NB4 (cell line): Measurements from ENCODE around the gene TALDO1.

Experiments
- DNase-seq: peaks from one replicate; pipeline ENCODE4 v3.0.0; 2010; ENCODE audit warnings: low read depth
- H3K4me3 ChIP-seq: one replicate; pipeline ENCODE4 v1.5.1; 2011; ENCODE audit warnings: mild to moderate bottlenecking, low read depth, low read length, moderate library complexity
- CTCF ChIP-seq: IDR thresholded peaks from one replicate; pipeline ENCODE4 v1.5.1; 2012; ENCODE audit warnings: low read depth, low read length
- MAX ChIP-seq: IDR thresholded peaks from 2 replicates; pipeline ENCODE4 v1.6.1; 2011; ENCODE audit warnings: low read depth, low read length
- MYC ChIP-seq: IDR thresholded peaks from 2 replicates; pipeline ENCODE4 v1.6.1; 2011; ENCODE audit warnings: low read depth, low read length
- POLR2A ChIP-seq: IDR thresholded peaks from 2 replicates; pipeline ENCODE4 v1.6.1; 2011; ENCODE audit warnings: mild to moderate bottlenecking; ENCODE audit not compliant: insufficient read length; ENCODE audit errors: extremely low read depth

Gene TALDO1

DNA sequence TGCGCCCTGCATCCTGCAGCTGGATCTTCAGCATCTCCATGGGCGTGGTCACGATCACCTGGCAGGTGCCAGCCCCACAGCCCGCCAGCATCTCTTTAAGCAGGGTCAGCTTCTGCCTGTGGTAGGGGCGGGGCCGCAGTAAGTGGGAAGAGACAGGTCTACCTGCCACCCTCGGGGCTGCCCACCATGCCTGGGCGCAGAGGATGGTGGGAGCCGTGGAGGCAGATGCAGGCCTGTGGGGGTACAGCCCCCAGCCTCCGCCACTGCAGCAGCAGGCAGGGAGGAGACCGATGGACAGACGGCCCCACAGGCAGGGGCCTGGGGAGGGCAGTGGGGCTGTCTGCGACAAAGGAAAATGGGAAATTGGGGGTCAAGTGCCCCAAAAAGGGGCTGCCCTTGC is 45.6 kb downstream of the TALDO1 start:
- TF ChIP-seq POLR2A (no peak), MYC (no peak), CTCF (no peak), MAX (no peak)

GRCh38 chr11:793556-793955 is 46.3 kb downstream of the TALDO1 start:
- DNase-seq, result no peak
- no peak overlapping the region for H3K4me3 ChIP-seq
- no peak for TF ChIP-seq MYC
- TF ChIP-seq POLR2A, result no peak
- TF ChIP-seq CTCF, result no peak
- no peak for TF ChIP-seq MAX

More for the DNA sequence above, 45.6 kb downstream of the TALDO1 start:
- DNase-seq, result no peak
- H3K4me3 ChIP-seq, result no peak overlapping the region

DNA sequence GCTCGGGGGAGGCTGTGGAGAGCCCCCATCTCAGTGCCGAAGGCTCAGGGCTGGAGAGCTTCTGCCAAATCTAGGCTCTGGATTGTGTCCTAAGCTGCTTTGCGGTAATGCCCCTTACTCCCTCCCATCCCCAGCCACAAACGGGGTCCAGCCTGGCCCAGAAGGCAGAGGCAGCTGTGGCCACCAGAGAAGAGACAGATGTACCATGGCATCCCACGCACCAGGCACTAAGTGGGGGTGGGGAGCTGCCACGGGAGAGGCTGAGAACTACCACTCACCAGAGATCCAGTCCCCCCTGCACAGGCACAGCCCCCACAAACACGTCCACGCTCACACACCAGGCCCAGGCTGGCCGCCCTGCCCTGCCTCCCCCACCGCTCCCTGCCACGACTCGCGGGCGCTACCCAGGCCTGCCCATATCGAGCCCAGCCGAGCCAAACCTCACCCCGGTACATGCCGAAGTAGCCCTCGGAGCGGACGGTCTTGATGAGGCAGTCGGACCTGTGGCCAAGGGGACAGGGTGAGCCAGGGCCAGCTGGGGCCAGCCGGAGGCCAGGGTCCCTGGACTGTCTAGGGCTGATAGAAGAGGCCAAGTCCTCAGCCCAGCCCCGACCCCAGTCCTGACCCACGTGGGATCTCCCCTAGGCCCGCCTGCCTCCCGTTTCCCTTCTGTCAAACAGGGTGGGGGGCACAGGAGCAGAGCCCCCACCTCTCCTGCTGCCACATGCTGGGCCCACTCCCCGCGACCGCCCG is 46.9 kb downstream of the TALDO1 start:
- TF ChIP-seq POLR2A, result no peak
- no peak for TF ChIP-seq MAX
- TF ChIP-seq MYC, result no peak
- TF ChIP-seq CTCF, result no peak
- DNase-seq, result no peak
- no peak overlapping the region for H3K4me3 ChIP-seq

DNA sequence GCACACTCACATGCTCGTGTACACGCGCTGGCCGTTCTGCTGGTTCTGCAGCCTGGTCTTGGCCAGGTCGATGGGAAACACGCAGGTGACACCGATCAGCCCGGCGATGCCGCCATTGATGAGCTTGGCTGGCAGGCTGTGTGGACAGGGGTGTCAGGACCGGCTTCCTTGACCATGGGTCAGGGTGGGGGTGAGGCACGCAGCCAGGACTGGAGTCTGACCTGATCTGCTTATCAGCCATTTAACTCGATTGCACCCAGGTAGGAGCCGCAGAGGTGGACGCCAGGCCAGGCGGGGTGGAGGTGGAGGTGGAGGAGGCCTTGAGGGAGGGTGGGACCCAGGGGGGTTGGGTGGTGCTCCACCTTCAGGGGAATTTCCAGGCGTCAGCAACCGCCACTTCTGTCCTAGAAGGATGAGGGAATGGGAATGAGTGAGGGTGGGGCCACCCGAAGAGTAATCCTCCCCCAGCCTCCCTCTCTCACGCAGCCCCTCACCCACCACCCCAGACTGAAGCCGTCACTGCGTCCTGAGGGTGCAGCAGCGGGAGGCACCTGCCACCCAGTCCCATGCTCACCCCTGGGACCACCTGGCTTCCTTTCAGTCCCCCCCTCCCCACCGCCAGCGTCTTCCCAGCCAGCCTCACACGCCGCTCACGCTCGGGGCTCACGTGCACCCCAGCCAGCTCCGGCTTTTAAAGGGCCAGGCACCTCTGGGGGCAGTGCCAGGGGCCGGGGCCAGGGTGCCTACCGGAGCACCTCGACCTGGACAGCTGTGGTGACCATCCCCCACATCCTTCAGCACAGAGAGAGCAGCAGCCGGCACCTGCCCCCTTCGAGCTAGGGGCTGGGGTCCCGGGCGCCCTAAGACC is 47.7 kb downstream of the TALDO1 start:
- H3K4me3 ChIP-seq, result no peak overlapping the region
- TF ChIP-seq MYC (no peak), MAX (no peak), POLR2A (no peak), CTCF (no peak)

GRCh38 chr11:795634-796564 is 48.6 kb downstream of the TALDO1 start:
- peak overlapping the region; percentile 69 for H3K4me3 ChIP-seq
- DNase-seq, result peak; percentile 90
- peak; percentile 24 for TF ChIP-seq POLR2A
- TF ChIP-seq CTCF, result no peak
- TF ChIP-seq MYC, result no peak; the same call in 1 of the 2 replicates
- peak; percentile 92 for TF ChIP-seq MAX

More for the DNA sequence above, 47.7 kb downstream of the TALDO1 start:
- DNase-seq, result no peak
